SK-N-SH (cell line): ENCODE measurements around the gene MAD2L1. TPM values are rescaled to one million over a fixed set of nuclear protein-coding genes. Genes with fewer than 3 reads are reported as not detected.

Experiments
- CTCF ChIA-PET: fragments of 300-600, 350-600 bp; formaldehyde crosslinking; extraction: SDS; loops from one replicate; lab custom pipeline; 2021; lab: Yijun Ruan, JAX
- POLR2A ChIA-PET: fragments of 350-600 bp; sonication (Branson Sonifier 250); formaldehyde crosslinking; extraction: SDS; loops from one replicate; lab custom pipeline; 2020; ENCODE audit warnings: antibody characterized with exemption, inconsistent platforms; lab: Yijun Ruan, JAX
- DNase-seq: peaks from one replicate; pipeline ENCODE4 v3.0.0; 2012
- H2AFZ ChIP-seq: fragments of 200-600 bp; sonication (generic); 2 replicates; pipeline ENCODE4 v1.8.1; 2016; ENCODE audit warnings: antibody characterized with exemption, mild to moderate bottlenecking, low read depth
- H3F3A ChIP-seq: fragments of 200-600 bp; sonication (generic); replicated peaks from 2 replicates; pipeline ENCODE3; 2016; ENCODE audit warnings: antibody characterized with exemption, mild to moderate bottlenecking; ENCODE audit not compliant: insufficient read depth
- H3K27ac ChIP-seq, 2 experiments: fragments of 200-500 bp in 1 of 2; fragments of 200-600 bp in 1 of 2; sonication (Bioruptor generic) in 1 of 2; sonication (generic), shearing (Covaris generic) in 1 of 2; 2 replicates each; pipeline versions ENCODE4 v1.5.1 to v1.6.1; 2014 to 2016; ENCODE audit warnings: low read depth in 2 of 2, inconsistent platforms in 1 of 2, low read length in 1 of 2, mild to moderate bottlenecking in 1 of 2, mixed read lengths in 1 of 2
- H3K27me3 ChIP-seq: fragments of 200-600 bp; sonication (generic), shearing (Covaris generic); 2 replicates; pipeline ENCODE4 v1.6.1; 2016; ENCODE audit warnings: mixed run types; ENCODE audit not compliant: insufficient read depth
- H3K36me3 ChIP-seq, 2 experiments: fragments of 200-500 bp in 1 of 2; fragments of 200-600 bp in 1 of 2; sonication (Bioruptor generic) in 1 of 2; sonication (generic) in 1 of 2; replicated peaks in 1 of 2; 2 replicates each; pipeline versions ENCODE3 to v1.5.1; 2014 to 2016; ENCODE audit warnings: low read length in 1 of 2, mild to moderate bottlenecking in 1 of 2; ENCODE audit not compliant: insufficient read depth in 2 of 2, control insufficient read depth in 1 of 2
- H3K4me1 ChIP-seq, 2 experiments: fragments of 200-500 bp in 1 of 2; fragments of 200-600 bp in 1 of 2; sonication (Bioruptor generic) in 1 of 2; sonication (generic), shearing (Covaris generic) in 1 of 2; 2 replicates each; pipeline versions ENCODE4 v1.5.1 to v1.6.1; 2014 to 2016; ENCODE audit warnings: low read depth in 1 of 2, low read length in 1 of 2, mixed run types in 1 of 2; ENCODE audit not compliant: insufficient read depth in 2 of 2, control insufficient read depth in 1 of 2
- H3K4me2 ChIP-seq: fragments of 200-600 bp; sonication (generic), shearing (Covaris generic); 2 replicates; pipeline ENCODE4 v1.6.1; 2017; ENCODE audit warnings: mixed run types
- H3K4me3 ChIP-seq, 2 experiments: fragments of 200-500 bp in 1 of 2; fragments of 200-600 bp in 1 of 2; sonication (Bioruptor generic) in 1 of 2; sonication (generic), shearing (Covaris generic) in 1 of 2; 2 replicates each; pipeline versions ENCODE4 v1.5.1 to v1.8.1; 2014 to 2016; ENCODE audit warnings: low read depth in 2 of 2, inconsistent platforms in 1 of 2, low read length in 1 of 2, mild to moderate bottlenecking in 1 of 2, mixed read lengths in 1 of 2, moderate library complexity in 1 of 2
- H3K79me2 ChIP-seq: fragments of 200-600 bp; sonication (generic); 2 replicates; pipeline ENCODE4 v1.8.1; 2017; ENCODE audit warnings: mild to moderate bottlenecking; ENCODE audit not compliant: insufficient read depth
- H3K9ac ChIP-seq: fragments of 200-600 bp; sonication (generic); 2 replicates; pipeline ENCODE4 v1.6.1; 2017; ENCODE audit warnings: mixed run types
- H3K9me2 ChIP-seq: fragments of 200-600 bp; sonication (generic); 2 replicates; pipeline ENCODE4 v1.6.1; 2017; ENCODE audit warnings: mixed run types
- H3K9me3 ChIP-seq: fragments of 200-600 bp; sonication (generic); 2 replicates; pipeline ENCODE4 v1.6.1; 2017; ENCODE audit warnings: mixed run types, mild to moderate bottlenecking, moderate library complexity
- H4K20me1 ChIP-seq: fragments of 200-600 bp; sonication (generic); 2 replicates; pipeline ENCODE4 v1.6.1; 2017; ENCODE audit warnings: mild to moderate bottlenecking, mixed run types; ENCODE audit not compliant: insufficient read depth
- CTCF ChIP-seq: fragments of 200-600 bp; sonication (generic); IDR thresholded peaks from 2 replicates; pipeline ENCODE4 v1.6.1; 2017; ENCODE audit warnings: antibody characterized with exemption, mild to moderate bottlenecking, moderate library complexity
- FOXJ3 ChIP-seq: sonication (generic); formaldehyde crosslinking; IDR thresholded peaks from 2 replicates; pipeline ENCODE4 v1.5.1; 2020; ENCODE audit warnings: mild to moderate bottlenecking, missing genetic modification reagents
- FOXM1 ChIP-seq: IDR thresholded peaks from 2 replicates; pipeline ENCODE4 v1.4.0; 2012; ENCODE audit warnings: low read depth, mild to moderate bottlenecking
- JUND ChIP-seq: IDR thresholded peaks from 2 replicates; pipeline ENCODE4 v1.4.0; 2012
- REST ChIP-seq: IDR thresholded peaks from 2 replicates; pipeline ENCODE4 v1.6.1; 2012; ENCODE audit warnings: mild to moderate bottlenecking, low read depth, low read length, moderate library complexity
- RFX5 ChIP-seq: IDR thresholded peaks from 2 replicates; pipeline ENCODE4 v1.6.1; 2012; ENCODE audit warnings: mild to moderate bottlenecking, improper control_type of control experiment, low read length
- SIN3A ChIP-seq: IDR thresholded peaks from 2 replicates; pipeline ENCODE4 v1.6.1; 2012; ENCODE audit warnings: low read depth, mild to moderate bottlenecking, low read length, moderate library complexity, borderline replicate concordance
- TCF12 ChIP-seq: IDR thresholded peaks from 2 replicates; pipeline ENCODE4 v1.4.0; 2012
- YY1 ChIP-seq: IDR thresholded peaks from 2 replicates; pipeline ENCODE4 v1.4.0; 2012; ENCODE audit warnings: low read depth, mild to moderate bottlenecking
- ZBTB33 ChIP-seq: IDR thresholded peaks from 2 replicates; pipeline ENCODE4 v1.4.0; 2012; ENCODE audit warnings: low read depth, borderline replicate concordance
- WGBS: methylation state at CpG from one replicate; pipeline ENCODE4 v1.1.6; 2017; ENCODE audit warnings: low lambda C conversion rate; 5-methylcytosine and 5-hydroxymethylcytosine counted together
- polyA plus RNA-seq, 3 experiments: library from polyadenylated mRNA; depleted of rRNA; stranded (reverse); fragments of >200 nt; gene quantifications; 2 replicates each; pipeline ENCODE4 v1.2.3, GENCODE V29; 2012

The MAD2L1 gene
- polyA plus RNA-seq, 1 of the 3 experiments (the other 2 are of a cell fraction): 37.4 TPM

GRCh38 chr4:120034913-120035312 lies 31.7 kb downstream of the MAD2L1 start:
- Histone ChIP-seq H3K27ac (no peak overlapping the region), H4K20me1 (no peaks in the 10 kb centered on the region), H3K79me2 (no peaks in the 10 kb centered on the region), H3F3A (no peaks in the 10 kb centered on the region), H3K36me3 (no peaks in the 10 kb centered on the region), H3K9me3 (no peaks in the 10 kb centered on the region), H3K4me3 (no peak overlapping the region), H3K4me1 (no peaks in the 10 kb centered on the region; a peak in 1 of 4 replicates), H3K4me2 (no peak overlapping the region), H3K9ac (no peak overlapping the region), H3K27me3 (no peaks in the 10 kb centered on the region), H2AFZ (no peak overlapping the region)
- ChIA-PET POLR2A (no interaction called here), CTCF (interaction anchor here (1.7 kb wide), 1 partner anchor 406 kb away, joined by 4 read pairs; the partner anchor contains the start of gene PDE5A)
- no peak for DNase-seq
- 69% methylated on average over 2 of the region's 2 CpGs for WGBS
- TF ChIP-seq YY1 (no peak), FOXM1 (no peak), RFX5 (no peak), SIN3A (no peak), REST (no peak), ZBTB33 (no peak)
- TF ChIP-seq, all 33 proteins: peak for 0
- H3K9me2 ChIP-seq: no peaks in the 10 kb centered on the region

- POLR2A ChIA-PET: no interaction called here
- Histone ChIP-seq H2AFZ (no peak overlapping the region), H3K79me2 (no peaks in the 10 kb centered on the region), H3K4me1 (no peaks in the 10 kb centered on the region; a peak in 1 of 4 replicates), H4K20me1 (no peaks in the 10 kb centered on the region), H3K27me3 (no peaks in the 10 kb centered on the region), H3F3A (no peaks in the 10 kb centered on the region), H3K27ac (no peak overlapping the region), H3K36me3 (no peaks in the 10 kb centered on the region), H3K9me3 (no peaks in the 10 kb centered on the region), H3K4me2 (no peak overlapping the region), H3K9me2 (no peaks in the 10 kb centered on the region), H3K4me3 (no peak overlapping the region), H3K9ac (no peak overlapping the region)
- CTCF ChIA-PET: interaction anchor here (0.6 to 3.2 kb wide), 3 partner anchors 22 to 398 kb away, joined by 4 to 13 read pairs (median 7); partner anchors contain the start of gene PDE5A
- DNase-seq: no peak
- TF ChIP-seq TCF12 (no peak), ZBTB33 (no peak), CTCF (no peak), JUND (no peak), FOXJ3 (no peak)
- WGBS: 60% methylated on average over 2 of the region's 2 CpGs
Measured at GRCh38 chr4:120026853-120027252, 39.8 kb downstream of the MAD2L1 start.
